HG02884 (cell line): ENCODE data around the gene ZFPM1.

ENCODE experiments used
- ATAC-seq: cut with Tn5 transposase; IDR thresholded peaks from one replicate; pipeline ENCODE4 v1.9.1; 2021; ENCODE audit warnings: mild to moderate bottlenecking, moderate library complexity; ENCODE audit not compliant: unreplicated experiment

The ZFPM1 gene

DNA sequence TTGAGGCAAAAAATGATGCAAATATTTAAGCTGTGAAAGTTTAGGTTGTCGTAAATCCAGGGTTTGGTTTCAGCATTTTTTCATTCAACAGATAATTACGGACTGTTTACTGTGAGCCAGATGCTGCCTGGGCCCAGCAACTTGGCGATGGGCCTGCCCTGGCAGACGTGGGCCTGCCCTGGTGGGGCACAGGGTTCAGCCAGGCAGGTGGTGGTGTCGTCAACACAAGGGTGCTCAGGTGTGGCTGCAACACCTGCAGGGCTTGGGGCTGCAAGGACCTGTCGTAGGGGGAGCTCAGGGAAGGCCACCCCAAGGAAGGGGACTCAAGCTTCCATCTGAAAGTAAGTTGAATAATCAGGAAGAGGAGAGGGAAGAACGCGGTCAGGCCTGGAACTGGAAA is 132.2 kb downstream of the ZFPM1 start:
- ATAC-seq: no peak

DNA sequence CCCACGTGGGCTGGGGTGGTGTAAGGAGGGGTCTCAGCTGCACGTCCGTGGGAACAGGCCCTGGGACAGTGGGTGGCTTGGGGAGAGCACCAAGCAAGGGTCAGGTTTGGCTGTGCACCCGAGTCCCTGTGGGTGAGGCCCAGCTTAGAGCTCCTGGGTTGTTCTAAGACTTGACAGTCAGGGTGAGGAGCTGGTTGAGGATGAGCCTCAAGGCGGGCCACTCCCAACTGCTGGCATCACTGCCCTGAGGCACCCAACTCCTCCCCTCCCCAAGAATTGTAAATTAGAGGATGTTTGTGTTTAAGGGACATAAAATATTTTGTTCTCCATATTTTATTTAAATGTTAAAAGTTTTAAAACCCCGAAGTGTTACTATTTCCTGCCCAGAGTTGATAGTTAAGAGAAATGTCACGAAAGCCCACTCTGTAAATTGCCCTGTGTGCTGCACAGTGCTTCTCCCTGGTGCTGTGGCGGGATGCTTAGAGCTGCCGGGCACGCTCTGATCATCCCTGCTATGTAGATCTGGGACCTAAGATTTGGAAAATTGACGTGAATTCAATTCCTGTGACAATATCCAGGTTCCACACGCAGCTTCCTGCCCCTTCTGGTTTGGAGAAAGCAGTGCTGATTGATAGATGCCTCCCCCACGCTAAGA is 133.0 kb downstream of the ZFPM1 start:
- ATAC-seq: no peak
